OCI-LY3 (cell line): Measurements from ENCODE around the gene PLD4.

Experiments used
- EZH2phosphoT487 ChIP-seq: fragments of 200-600 bp; shearing (Covaris generic); IDR thresholded peaks from 2 replicates; pipeline ENCODE4 v1.6.1; 2018; ENCODE audit warnings: antibody characterized with exemption, mixed run types, low read depth
- TF ChIP-seq, protein P1 (sequence below): fragments of 200-600, 300-600 bp; sonication (generic); IDR thresholded peaks from 2 replicates; pipeline ENCODE4 v1.5.1; 2014; ENCODE audit warnings: antibody characterized with exemption, low read length, low read depth

DNA sequence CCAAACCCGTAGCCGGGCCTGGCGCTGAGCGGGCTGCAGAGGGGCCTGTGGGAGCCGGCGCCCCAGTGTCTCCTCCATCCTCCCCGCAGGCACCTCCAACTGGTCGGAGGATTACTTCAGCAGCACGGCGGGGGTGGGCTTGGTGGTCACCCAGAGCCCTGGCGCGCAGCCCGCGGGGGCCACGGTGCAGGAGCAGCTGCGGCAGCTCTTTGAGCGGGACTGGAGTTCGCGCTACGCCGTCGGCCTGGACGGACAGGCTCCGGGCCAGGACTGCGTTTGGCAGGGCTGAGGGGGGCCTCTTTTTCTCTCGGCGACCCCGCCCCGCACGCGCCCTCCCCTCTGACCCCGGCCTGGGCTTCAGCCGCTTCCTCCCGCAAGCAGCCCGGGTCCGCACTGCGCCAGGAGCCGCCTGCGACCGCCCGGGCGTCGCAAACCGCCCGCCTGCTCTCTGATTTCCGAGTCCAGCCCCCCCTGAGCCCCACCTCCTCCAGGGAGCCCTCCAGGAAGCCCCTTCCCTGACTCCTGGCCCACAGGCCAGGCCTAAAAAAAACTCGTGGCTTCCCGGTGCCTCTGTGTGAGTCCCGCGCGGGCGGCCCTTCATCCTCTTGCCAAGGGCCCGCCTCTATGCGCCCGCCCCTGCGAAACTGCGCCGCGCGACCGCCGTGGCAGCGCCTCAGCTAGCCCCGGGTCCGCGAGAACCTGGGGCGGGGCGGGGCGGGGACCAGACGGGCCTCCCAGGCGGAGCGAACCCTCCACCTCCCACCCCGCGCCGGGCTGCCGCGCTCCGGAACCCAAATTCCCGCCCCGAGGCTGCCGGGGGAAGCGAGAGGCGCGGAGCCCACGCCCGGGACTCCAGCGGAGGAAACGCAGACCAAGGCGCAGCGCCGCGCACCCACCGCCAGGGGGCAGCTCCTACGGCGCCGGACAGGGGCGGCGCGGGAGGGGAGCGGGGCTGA lies 8.3 kb downstream of the PLD4 start:
- no peak for TF ChIP-seq EZH2phosphoT487
- TF ChIP-seq, protein P1, sequence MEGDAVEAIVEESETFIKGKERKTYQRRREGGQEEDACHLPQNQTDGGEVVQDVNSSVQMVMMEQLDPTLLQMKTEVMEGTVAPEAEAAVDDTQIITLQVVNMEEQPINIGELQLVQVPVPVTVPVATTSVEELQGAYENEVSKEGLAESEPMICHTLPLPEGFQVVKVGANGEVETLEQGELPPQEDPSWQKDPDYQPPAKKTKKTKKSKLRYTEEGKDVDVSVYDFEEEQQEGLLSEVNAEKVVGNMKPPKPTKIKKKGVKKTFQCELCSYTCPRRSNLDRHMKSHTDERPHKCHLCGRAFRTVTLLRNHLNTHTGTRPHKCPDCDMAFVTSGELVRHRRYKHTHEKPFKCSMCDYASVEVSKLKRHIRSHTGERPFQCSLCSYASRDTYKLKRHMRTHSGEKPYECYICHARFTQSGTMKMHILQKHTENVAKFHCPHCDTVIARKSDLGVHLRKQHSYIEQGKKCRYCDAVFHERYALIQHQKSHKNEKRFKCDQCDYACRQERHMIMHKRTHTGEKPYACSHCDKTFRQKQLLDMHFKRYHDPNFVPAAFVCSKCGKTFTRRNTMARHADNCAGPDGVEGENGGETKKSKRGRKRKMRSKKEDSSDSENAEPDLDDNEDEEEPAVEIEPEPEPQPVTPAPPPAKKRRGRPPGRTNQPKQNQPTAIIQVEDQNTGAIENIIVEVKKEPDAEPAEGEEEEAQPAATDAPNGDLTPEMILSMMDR = peak; percentile 42
